Activated CD4-positive, alpha-beta memory T cell treated with anti-CD3 and anti-CD28 coated beads for 36 hours (primary cell): ENCODE results near the gene TTC9B. TPM values are rescaled to one million over a fixed set of nuclear protein-coding genes. Genes with fewer than 3 reads are reported as not detected.

Experiments
- CTCF ChIA-PET: fragments of 350-600 bp; sonication (Branson Sonifier 250); formaldehyde crosslinking; loops from one replicate; lab custom pipeline; 2021; ENCODE audit warnings: antibody characterized with exemption, inconsistent platforms; lab: Charles Lee
- POLR2A ChIA-PET: fragments of 350-600 bp; sonication (Branson Sonifier 250); formaldehyde crosslinking; loops from one replicate; lab custom pipeline; 2021; ENCODE audit warnings: antibody characterized with exemption; lab: Charles Lee
- DNase-seq: peaks from one replicate; pipeline ENCODE4 v3.0.0-alpha.2; 2020
- H3K27ac Mint-ChIP-seq: one replicate; pipeline ENCODE4 v1.8.0; 2021; ENCODE audit warnings: mixed read lengths
- H3K27me3 Mint-ChIP-seq: one replicate; pipeline ENCODE4 v1.8.0; 2021; ENCODE audit warnings: mixed read lengths
- H3K36me3 Mint-ChIP-seq: one replicate; pipeline ENCODE4 v1.8.0; 2021; ENCODE audit warnings: mixed read lengths
- H3K4me1 Mint-ChIP-seq: one replicate; pipeline ENCODE4 v1.8.0; 2021; ENCODE audit warnings: low read depth, mixed read lengths
- H3K4me3 Mint-ChIP-seq: one replicate; pipeline ENCODE4 v1.8.0; 2021; ENCODE audit warnings: mild to moderate bottlenecking, mixed read lengths
- H3K9me3 Mint-ChIP-seq: one replicate; pipeline ENCODE4 v1.8.0; 2021; ENCODE audit warnings: mixed read lengths
- intact Hi-C: fragments of 100-400 bp; cut with micrococcal nuclease; formaldehyde crosslinking; loops from one replicate; pipeline ENCODE4 v1.15.1; 2023
- total RNA-seq, 2 experiments: library from RNA; stranded (reverse); gene quantifications; one replicate each; pipeline ENCODE4 v1.2.3, GENCODE V29; 2021

TTC9B gene
- total RNA-seq, 2 experiments from 2014 or later, result not detected

- Mint-ChIP-seq H3K27ac (no peak overlapping the region), H3K4me1 (no peaks in the 10 kb centered on the region), H3K4me3 (no peak overlapping the region), H3K9me3 (no peaks in the 10 kb centered on the region), H3K36me3 (peaks cover 17% of the 10 kb centered on the region), H3K27me3 (no peaks in the 10 kb centered on the region)
- intact Hi-C loops, result no loop called here
- no peak for DNase-seq
- ChIA-PET POLR2A (no interaction called here), CTCF (interaction anchor here (0.8 kb wide), 1 partner anchor 457 kb away, joined by 4 read pairs; no protein-coding TSS in a partner anchor)
Observed at GRCh38 chr19:40235238-40236025, 17.2 kb upstream of the TTC9B start.

DNA sequence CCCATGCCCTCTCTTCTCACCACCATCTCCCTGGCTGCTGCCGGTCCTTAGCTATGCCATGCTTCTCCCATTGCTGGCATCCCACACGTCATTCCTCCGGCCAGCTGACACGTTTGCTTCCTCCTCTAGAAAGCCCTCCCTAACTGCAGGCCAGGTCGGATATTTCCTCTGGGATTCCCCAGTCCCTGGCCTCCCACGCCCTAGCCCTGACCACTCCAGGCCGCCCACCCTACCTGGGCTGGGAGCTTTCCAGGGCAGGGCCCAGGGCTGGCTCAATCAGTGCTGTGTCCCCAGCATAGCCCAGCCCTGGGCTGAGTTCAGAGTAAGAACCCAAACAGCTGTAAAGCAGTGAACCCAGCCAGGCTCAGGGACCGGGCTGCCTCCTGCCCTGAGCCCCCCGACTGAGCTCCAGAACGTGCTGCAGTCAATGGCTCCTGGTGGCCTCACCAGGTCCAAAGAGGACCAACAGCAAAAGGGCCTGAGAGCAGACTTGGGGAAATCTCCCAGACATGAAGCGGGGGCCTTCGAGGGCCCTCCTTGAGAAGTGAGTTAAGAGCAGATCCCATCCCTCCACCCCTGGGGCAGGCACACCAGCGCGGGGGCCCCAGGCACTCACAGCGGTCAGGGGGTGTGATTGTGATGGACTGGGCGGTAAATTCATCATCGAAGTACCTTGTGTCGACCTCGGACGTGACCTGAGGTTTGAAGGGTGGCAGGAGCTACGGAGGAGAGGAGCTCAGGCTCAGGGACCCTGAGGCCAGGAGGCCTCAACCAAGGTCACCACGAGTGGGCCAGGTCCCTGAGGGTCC is 16.4 kb upstream of the TTC9B start:
- H3K27me3 Mint-ChIP-seq, result no peaks in the 10 kb centered on the region
- H3K4me1 Mint-ChIP-seq, result peaks cover 5% of the 10 kb centered on the region
- POLR2A ChIA-PET, result no interaction called here
- H3K9me3 Mint-ChIP-seq, result no peaks in the 10 kb centered on the region
- no peak for DNase-seq
- H3K4me3 Mint-ChIP-seq, result no peak overlapping the region
- peak overlapping the region; percentile 51 for H3K27ac Mint-ChIP-seq
- intact Hi-C loops, result no loop called here
- CTCF ChIA-PET, result interaction anchor here (0.8 kb wide), 1 partner anchor 458 kb away, joined by 4 read pairs; no protein-coding TSS in a partner anchor
- peaks cover 15% of the 10 kb centered on the region for H3K36me3 Mint-ChIP-seq

GRCh38 chr19:40233811-40234389 is 15.7 kb upstream of the TTC9B start:
- Mint-ChIP-seq H3K9me3 (no peaks in the 10 kb centered on the region), H3K4me1 (peaks cover 12% of the 10 kb centered on the region), H3K27me3 (no peaks in the 10 kb centered on the region), H3K27ac (no peak overlapping the region), H3K4me3 (no peak overlapping the region), H3K36me3 (peaks cover 12% of the 10 kb centered on the region)
- intact Hi-C loops, result no loop called here
- CTCF ChIA-PET, result no interaction called here
- POLR2A ChIA-PET, result no interaction called here
- no peak for DNase-seq

GRCh38 chr19:40232949-40233810 is 15.0 kb upstream of the TTC9B start:
- Mint-ChIP-seq H3K27ac (no peak overlapping the region), H3K4me3 (no peak overlapping the region), H3K9me3 (no peaks in the 10 kb centered on the region), H3K36me3 (peaks cover 12% of the 10 kb centered on the region), H3K4me1 (peaks cover 13% of the 10 kb centered on the region), H3K27me3 (no peaks in the 10 kb centered on the region)
- intact Hi-C loops, result no loop called here
- ChIA-PET POLR2A (no interaction called here), CTCF (no interaction called here)
- DNase-seq, result no peak

DNA sequence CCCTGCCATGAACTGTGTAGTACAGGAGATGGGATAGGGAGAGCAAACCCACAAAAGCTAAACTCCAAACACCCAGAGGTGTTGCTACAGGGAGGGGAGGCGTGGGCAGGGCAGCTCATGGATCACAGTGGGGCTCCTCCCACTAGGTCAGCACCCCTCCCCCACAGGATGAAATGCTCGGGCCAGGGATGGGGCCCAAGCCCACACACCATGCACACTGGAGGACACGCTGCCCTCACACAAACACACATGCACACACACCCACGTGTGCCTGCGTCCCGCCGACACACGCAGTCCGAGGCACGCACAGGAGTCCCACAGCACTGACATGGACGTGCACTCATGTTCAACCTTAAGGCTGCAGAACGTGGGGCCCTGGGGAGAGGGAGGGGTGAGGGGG is 14.3 kb upstream of the TTC9B start:
- H3K27ac Mint-ChIP-seq, result no peak overlapping the region

DNA sequence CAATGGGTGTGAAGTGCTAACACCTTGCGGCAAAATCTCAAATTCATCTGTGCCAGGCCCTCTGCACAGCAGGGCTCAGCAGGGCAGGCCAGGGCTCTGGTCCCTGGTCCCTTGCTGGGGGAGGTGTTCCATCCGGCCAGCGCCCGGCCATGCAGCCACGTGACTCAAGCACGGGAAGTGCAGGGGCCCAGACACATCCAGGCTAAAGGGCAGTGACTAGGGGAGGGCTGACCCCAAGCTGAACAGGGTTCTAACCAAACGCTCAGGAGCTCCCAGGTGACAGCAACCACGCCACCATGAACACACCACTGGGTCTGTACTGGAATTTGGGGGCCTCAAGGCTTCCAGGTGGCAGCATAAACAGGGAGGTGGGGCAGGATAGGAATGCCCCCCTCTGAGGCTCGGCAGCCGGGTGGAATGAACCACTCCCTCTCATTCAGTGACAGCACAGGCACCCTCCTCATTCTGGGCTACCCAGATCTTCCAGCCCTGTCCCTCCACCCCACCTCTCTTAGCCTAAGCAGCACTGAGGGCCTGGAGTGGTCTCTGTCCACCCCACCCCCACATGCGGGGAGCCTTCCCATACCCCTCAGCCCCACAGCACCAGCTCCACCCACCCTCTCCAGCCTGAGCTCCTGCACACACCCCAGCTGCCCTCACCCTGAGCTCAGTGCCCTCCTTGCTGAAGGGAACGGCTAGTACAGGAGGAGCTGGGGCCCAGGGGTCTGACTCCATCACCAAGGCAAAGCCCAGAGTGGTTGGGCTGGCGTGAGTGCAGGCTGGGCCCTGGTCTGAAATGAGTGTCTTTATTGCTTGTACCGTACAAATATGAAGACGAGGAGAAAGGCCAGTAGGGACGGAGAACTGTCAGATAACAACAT is 13.6 kb upstream of the TTC9B start:
- Mint-ChIP-seq H3K4me1 (peaks cover 13% of the 10 kb centered on the region), H3K27ac (no peak overlapping the region)
- CTCF ChIA-PET, result no interaction called here

More for the DNA sequence above, 14.3 kb upstream of the TTC9B start:
- ChIA-PET POLR2A (no interaction called here), CTCF (no interaction called here)
- Mint-ChIP-seq H3K4me1 (peaks cover 13% of the 10 kb centered on the region), H3K4me3 (no peak overlapping the region), H3K27me3 (peaks cover 2% of the 10 kb centered on the region), H3K9me3 (no peaks in the 10 kb centered on the region), H3K36me3 (peaks cover 10% of the 10 kb centered on the region)
- DNase-seq, result no peak
- intact Hi-C loops, result no loop called here

GRCh38 chr19:40231057-40231456 is 12.9 kb upstream of the TTC9B start:
- POLR2A ChIA-PET, result no interaction called here

More for the DNA sequence above, 13.6 kb upstream of the TTC9B start:
- Mint-ChIP-seq H3K4me3 (no peak overlapping the region), H3K27me3 (peaks cover 4% of the 10 kb centered on the region), H3K9me3 (no peaks in the 10 kb centered on the region), H3K36me3 (peaks cover 6% of the 10 kb centered on the region)
- DNase-seq, result no peak
- POLR2A ChIA-PET, result no interaction called here
- intact Hi-C loops, result no loop called here

GRCh38 chr19:40229926-40230417 is 11.8 kb upstream of the TTC9B start:
- POLR2A ChIA-PET, result no interaction called here
- H3K4me1 Mint-ChIP-seq, result peaks cover 22% of the 10 kb centered on the region
- H3K27me3 Mint-ChIP-seq, result peaks cover 18% of the 10 kb centered on the region
- peaks cover 3% of the 10 kb centered on the region for H3K36me3 Mint-ChIP-seq
- H3K27ac Mint-ChIP-seq, result no peak overlapping the region
- H3K9me3 Mint-ChIP-seq, result no peaks in the 10 kb centered on the region
- no peak for DNase-seq
- CTCF ChIA-PET, result interaction anchor here (0.5 to 1.0 kb wide), 2 partner anchors 75 to 234 kb away, joined by 3 to 7 read pairs; no protein-coding TSS in a partner anchor
- intact Hi-C loops, result no loop called here
- H3K4me3 Mint-ChIP-seq, result no peak overlapping the region

More at GRCh38 chr19:40231057-40231456, 12.9 kb upstream of the TTC9B start:
- Mint-ChIP-seq H3K9me3 (no peaks in the 10 kb centered on the region), H3K27ac (no peak overlapping the region), H3K27me3 (peaks cover 9% of the 10 kb centered on the region), H3K36me3 (peaks cover 6% of the 10 kb centered on the region), H3K4me1 (peaks cover 13% of the 10 kb centered on the region), H3K4me3 (no peak overlapping the region)
- no peak for DNase-seq
- CTCF ChIA-PET, result no interaction called here
- intact Hi-C loops, result no loop called here

DNA sequence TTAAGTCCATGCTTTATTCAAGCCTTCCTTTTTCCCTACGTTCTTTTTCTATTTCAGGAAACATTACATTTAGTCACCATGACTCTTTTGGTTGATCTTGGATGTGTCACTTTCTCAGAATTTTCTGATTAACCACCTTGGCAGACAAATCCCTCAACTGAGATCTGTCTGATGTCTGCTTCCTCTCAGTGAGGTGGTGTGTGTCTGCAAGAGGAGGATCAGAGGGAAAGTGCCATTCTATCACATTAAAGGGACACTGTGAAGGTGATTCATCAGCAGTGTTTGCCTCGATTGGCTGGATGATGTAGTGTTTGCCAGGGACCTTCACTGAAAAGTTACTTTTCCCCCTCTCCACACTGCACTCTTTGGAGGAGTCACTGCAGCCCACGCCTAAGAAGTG is 11.3 kb upstream of the TTC9B start:
- Mint-ChIP-seq H3K27ac (peak overlapping the region; percentile 36), H3K9me3 (no peaks in the 10 kb centered on the region), H3K36me3 (peaks cover 3% of the 10 kb centered on the region), H3K27me3 (peaks cover 22% of the 10 kb centered on the region), H3K4me1 (peaks cover 22% of the 10 kb centered on the region), H3K4me3 (no peak overlapping the region)
- CTCF ChIA-PET, result interaction anchor here (0.5 to 1.1 kb wide), 3 partner anchors 76 to 234 kb away, joined by 3 to 7 read pairs (median 4); no protein-coding TSS in a partner anchor
- POLR2A ChIA-PET, result no interaction called here
- peak; percentile 48 for DNase-seq
- intact Hi-C loops, result no loop called here

- DNase-seq, result no peak
- H3K9me3 Mint-ChIP-seq, result no peaks in the 10 kb centered on the region
- peaks cover 22% of the 10 kb centered on the region for H3K4me1 Mint-ChIP-seq
- peaks cover 27% of the 10 kb centered on the region for H3K27me3 Mint-ChIP-seq
- no peaks in the 10 kb centered on the region for H3K36me3 Mint-ChIP-seq
- H3K27ac Mint-ChIP-seq, result no peak overlapping the region
- ChIA-PET CTCF (interaction anchor here (0.7 to 1.1 kb wide), 2 partner anchors 89 to 322 kb away, joined by 3 to 4 read pairs; no protein-coding TSS in a partner anchor), POLR2A (no interaction called here)
- H3K4me3 Mint-ChIP-seq, result no peak overlapping the region
- intact Hi-C loops, result no loop called here
Observed at GRCh38 chr19:40228863-40229262, 10.7 kb upstream of the TTC9B start.
